Esophagus squamous epithelium (tissue), 4 donors: Measurements from ENCODE around the gene CHD8.

Source experiments
- CTCF ChIP-seq, 6 experiments: fragments of 450-650 bp in 4 of 6; fragments of 200-600 bp in 2 of 6; sonication (generic) in 2 of 6; IDR thresholded peaks; one replicate each; pipeline ENCODE4 v1.5.1; 2016 to 2019; ENCODE audit warnings: antibody characterized with exemption in 6 of 6, mild to moderate bottlenecking in 4 of 6, moderate library complexity in 4 of 6
- POLR2A ChIP-seq, 4 donors: fragments of 450-650 bp; IDR thresholded peaks; one replicate each; pipeline ENCODE4 v1.6.1; 2017; ENCODE audit warnings: antibody characterized with exemption in 4 of 4, mild to moderate bottlenecking in 4 of 4, moderate library complexity in 3 of 4

DNA sequence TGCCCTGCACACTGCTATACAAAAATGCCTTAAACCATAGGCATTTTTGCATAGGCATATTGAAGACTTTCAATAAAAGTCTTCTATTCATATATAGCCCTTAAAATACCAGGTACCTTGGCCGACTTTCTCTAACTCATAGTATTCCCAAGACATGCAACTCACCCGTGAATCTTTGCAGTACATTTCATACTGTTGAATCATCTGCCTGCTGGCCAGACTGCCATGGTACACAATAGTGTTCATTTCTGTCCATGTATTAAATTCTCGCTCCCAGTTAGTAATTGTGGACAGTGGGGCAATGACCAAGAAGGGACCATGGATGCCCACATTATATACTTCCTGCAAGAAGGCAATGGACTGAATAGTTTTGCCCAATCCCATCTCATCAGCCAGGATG is 47.8 kb downstream of the CHD8 start:
- no peak for TF ChIP-seq POLR2A (IDR thresholded peaks at IDR 0.05)
- no peak for TF ChIP-seq CTCF (IDR thresholded peaks at IDR 0.05)
